Measurements from ENCODE around the gene NSRP1.

- TF ChIP-seq CTCF (IDR thresholded peaks at IDR 0.05) (peak in 11 of 12 donors; percentile 13 to 53 (median 33)), POLR2A (IDR thresholded peaks at IDR 0.05) (no peak)
Observed at GRCh38 chr17:30095507-30096244, 20.9 kb upstream of the NSRP1 start.
